ENCODE data around the gene RBM45. TPM values are rescaled to one million over a fixed set of nuclear protein-coding genes. Genes with fewer than 3 reads are reported as not detected.

Gene RBM45
- total RNA-seq = 19.9 and 26.4 TPM in 2 replicates

GRCh38 chr2:178112202-178113152, at the start of gene RBM45:
Gene RBM45, plus strand, starts transcription at chr2:178112437. Its CDS starts 110 bp downstream, at chr2:178112547.

GRCh38 chr2:178072383-178073301, 39.6 kb upstream of the RBM45 start, which contains the start of gene PDE11A:
Gene PDE11A, minus strand, starts transcription at chr2:178072777. Its CDS starts 340 bp downstream, at chr2:178072437.

Other genes with a start within 250 kb of the RBM45 start
- gene PDE11A, start 39.7 kb upstream of the RBM45 start, total RNA-seq = 0.30 and 2.2 TPM in 2 replicates
- gene OSBPL6, start 82.1 kb downstream of the RBM45 start, total RNA-seq = 1.8 and 12.8 TPM in 2 replicates

Data from smooth muscle cell of the umbilical artery (primary cell).